HepG2 (cell line): Measurements from ENCODE around the gene SKI.

ENCODE experiments used
- EZH2 ChIP-seq: conservative IDR thresholded peaks from 2 replicates; pipeline ENCODE4 v1.6.1; 2012; ENCODE audit warnings: mild to moderate bottlenecking, low read depth, low read length, moderate library complexity
- MAFK ChIP-seq, 2 experiments: IDR thresholded peaks in 1 of 2; conservative IDR thresholded peaks in 1 of 2; 2 replicates each; pipeline ENCODE4 v1.6.1; 2011; ENCODE audit warnings: improper control_type of control experiment in 2 of 2, low read length in 2 of 2
- MAZ ChIP-seq, 2 experiments: sonication (generic) in 1 of 2; formaldehyde crosslinking in 1 of 2; IDR thresholded peaks; 2 replicates each; pipeline versions ENCODE4 v1.5.0 to v1.6.1; 2012 to 2020; ENCODE audit warnings: low read depth in 2 of 2, mild to moderate bottlenecking in 2 of 2, borderline replicate concordance in 1 of 2, improper control_type of control experiment in 1 of 2, low read length in 1 of 2, missing genetic modification reagents in 1 of 2, moderate library complexity in 1 of 2
- NR3C1 ChIP-seq: sonication (generic); formaldehyde crosslinking; IDR thresholded peaks from 2 replicates; pipeline ENCODE4 v1.4.0; 2020; ENCODE audit warnings: missing genetic modification reagents
- POLR2A ChIP-seq, 2 experiments: IDR thresholded peaks; 2 replicates each; pipeline ENCODE4 v1.6.1; 2011; ENCODE audit warnings: low read depth in 2 of 2, low read length in 2 of 2, mild to moderate bottlenecking in 1 of 2, moderate library complexity in 1 of 2; ENCODE audit not compliant: insufficient read depth in 1 of 2
- ZNF274 ChIP-seq: sonication (generic); formaldehyde crosslinking; IDR thresholded peaks from 2 replicates; pipeline ENCODE4 v1.5.1; 2020; ENCODE audit warnings: mild to moderate bottlenecking, missing genetic modification reagents
- ZNF678 ChIP-seq: sonication (generic); formaldehyde crosslinking; IDR thresholded peaks from 2 replicates; pipeline ENCODE4 v1.4.0; 2020; ENCODE audit warnings: mild to moderate bottlenecking, missing genetic modification reagents
- ZSCAN9 ChIP-seq: IDR thresholded peaks from 2 replicates; pipeline ENCODE4 v1.6.1; 2016; ENCODE audit warnings: borderline replicate concordance
- TF ChIP-seq, protein P1 (sequence below): sonication (generic); formaldehyde crosslinking; IDR thresholded peaks from 2 replicates; pipeline ENCODE4 v1.4.0; 2020; ENCODE audit warnings: missing genetic modification reagents
- TF ChIP-seq, protein P2 (sequence below): sonication (generic); formaldehyde crosslinking; IDR thresholded peaks from 2 replicates; pipeline ENCODE4 v1.5.0; 2020; ENCODE audit warnings: mild to moderate bottlenecking, missing genetic modification reagents, borderline replicate concordance
- TF ChIP-seq, protein P3 (sequence below): sonication (generic); formaldehyde crosslinking; IDR thresholded peaks from 2 replicates; pipeline ENCODE4 v1.9.0; 2022; ENCODE audit warnings: missing genetic modification reagents, mild to moderate bottlenecking, borderline replicate concordance
- TF ChIP-seq, protein P4 (sequence below): sonication (generic); formaldehyde crosslinking; IDR thresholded peaks from 2 replicates; pipeline ENCODE4 v1.8.0; 2022; ENCODE audit warnings: missing genetic modification reagents, mild to moderate bottlenecking, inconsistent platforms, borderline replicate concordance

DNA sequence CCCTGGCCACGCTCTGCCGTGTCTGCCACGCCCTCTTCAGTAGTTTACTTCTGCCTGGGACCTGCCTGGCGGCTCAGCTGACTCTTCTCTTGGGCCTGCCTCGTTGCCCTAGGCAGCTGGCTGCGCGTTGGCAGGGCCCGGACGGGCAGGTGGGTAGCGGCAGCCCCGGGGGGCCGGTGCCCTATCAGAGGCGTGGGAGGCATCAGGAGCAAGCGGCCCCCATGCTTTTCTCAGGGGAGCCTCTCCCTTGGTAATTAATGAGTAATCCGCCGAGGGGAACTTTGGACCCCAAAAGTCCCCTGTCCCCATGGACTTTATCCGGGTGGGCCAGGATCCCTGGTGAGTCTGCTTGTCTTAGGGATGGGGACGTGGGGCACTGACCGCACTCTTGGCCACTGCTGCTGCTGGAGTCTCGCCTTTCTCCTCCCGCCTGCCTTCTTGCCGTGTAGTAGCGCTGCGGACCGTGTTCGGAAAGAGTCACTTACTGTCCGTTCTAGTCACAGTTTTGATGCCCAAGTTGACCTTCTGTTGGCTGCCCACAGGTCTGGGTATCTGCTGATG, 22.7 kb downstream of the SKI start:
- TF ChIP-seq ZSCAN9 (CRISPR knock-in tag) (0 out of 2 replicates have a peak, but pooled peaks have one; percentile 41), EZH2 (no peak), ZNF274 (no peak), MAZ (IDR thresholded peaks at IDR 0.05; ENCODE audit: borderline replicate concordance, low read depth, low read length) (0 out of 2 replicates have a peak, but pooled peaks have one; percentile 51), MAZ (CRISPR knock-in tag; IDR thresholded peaks at IDR 0.05; ENCODE audit: low read depth) (peak; percentile 34), POLR2A (IDR thresholded peaks at IDR 0.05; ENCODE audit: insufficient read depth in 1 of 2, low read depth in 2 of 2, low read length in 2 of 2) (peak in 1 of 2 experiments; percentile 42; a peak in 1 of 4 replicates), NR3C1 (CRISPR knock-in tag) (no peak), ZNF678 (CRISPR knock-in tag) (no peak), MAFK (conservative IDR thresholded peaks at IDR 0.05 in 1 of 2, IDR thresholded peaks at IDR 0.05 in 1 of 2; ENCODE audit: low read length in 2 of 2) (no peak)
- TF ChIP-seq, protein P1, sequence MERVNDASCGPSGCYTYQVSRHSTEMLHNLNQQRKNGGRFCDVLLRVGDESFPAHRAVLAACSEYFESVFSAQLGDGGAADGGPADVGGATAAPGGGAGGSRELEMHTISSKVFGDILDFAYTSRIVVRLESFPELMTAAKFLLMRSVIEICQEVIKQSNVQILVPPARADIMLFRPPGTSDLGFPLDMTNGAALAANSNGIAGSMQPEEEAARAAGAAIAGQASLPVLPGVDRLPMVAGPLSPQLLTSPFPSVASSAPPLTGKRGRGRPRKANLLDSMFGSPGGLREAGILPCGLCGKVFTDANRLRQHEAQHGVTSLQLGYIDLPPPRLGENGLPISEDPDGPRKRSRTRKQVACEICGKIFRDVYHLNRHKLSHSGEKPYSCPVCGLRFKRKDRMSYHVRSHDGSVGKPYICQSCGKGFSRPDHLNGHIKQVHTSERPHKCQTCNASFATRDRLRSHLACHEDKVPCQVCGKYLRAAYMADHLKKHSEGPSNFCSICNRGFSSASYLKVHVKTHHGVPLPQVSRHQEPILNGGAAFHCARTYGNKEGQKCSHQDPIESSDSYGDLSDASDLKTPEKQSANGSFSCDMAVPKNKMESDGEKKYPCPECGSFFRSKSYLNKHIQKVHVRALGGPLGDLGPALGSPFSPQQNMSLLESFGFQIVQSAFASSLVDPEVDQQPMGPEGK = peak; percentile 94
- TF ChIP-seq, protein P2, sequence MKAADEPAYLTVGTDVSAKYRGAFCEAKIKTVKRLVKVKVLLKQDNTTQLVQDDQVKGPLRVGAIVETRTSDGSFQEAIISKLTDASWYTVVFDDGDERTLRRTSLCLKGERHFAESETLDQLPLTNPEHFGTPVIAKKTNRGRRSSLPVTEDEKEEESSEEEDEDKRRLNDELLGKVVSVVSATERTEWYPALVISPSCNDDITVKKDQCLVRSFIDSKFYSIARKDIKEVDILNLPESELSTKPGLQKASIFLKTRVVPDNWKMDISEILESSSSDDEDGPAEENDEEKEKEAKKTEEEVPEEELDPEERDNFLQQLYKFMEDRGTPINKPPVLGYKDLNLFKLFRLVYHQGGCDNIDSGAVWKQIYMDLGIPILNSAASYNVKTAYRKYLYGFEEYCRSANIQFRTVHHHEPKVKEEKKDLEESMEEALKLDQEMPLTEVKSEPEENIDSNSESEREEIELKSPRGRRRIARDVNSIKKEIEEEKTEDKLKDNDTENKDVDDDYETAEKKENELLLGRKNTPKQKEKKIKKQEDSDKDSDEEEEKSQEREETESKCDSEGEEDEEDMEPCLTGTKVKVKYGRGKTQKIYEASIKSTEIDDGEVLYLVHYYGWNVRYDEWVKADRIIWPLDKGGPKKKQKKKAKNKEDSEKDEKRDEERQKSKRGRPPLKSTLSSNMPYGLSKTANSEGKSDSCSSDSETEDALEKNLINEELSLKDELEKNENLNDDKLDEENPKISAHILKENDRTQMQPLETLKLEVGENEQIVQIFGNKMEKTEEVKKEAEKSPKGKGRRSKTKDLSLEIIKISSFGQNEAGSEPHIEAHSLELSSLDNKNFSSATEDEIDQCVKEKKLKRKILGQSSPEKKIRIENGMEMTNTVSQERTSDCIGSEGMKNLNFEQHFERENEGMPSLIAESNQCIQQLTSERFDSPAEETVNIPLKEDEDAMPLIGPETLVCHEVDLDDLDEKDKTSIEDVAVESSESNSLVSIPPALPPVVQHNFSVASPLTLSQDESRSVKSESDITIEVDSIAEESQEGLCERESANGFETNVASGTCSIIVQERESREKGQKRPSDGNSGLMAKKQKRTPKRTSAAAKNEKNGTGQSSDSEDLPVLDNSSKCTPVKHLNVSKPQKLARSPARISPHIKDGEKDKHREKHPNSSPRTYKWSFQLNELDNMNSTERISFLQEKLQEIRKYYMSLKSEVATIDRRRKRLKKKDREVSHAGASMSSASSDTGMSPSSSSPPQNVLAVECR = peak; percentile 78; the same call in 1 of the 2 replicates
- TF ChIP-seq, protein P3, sequence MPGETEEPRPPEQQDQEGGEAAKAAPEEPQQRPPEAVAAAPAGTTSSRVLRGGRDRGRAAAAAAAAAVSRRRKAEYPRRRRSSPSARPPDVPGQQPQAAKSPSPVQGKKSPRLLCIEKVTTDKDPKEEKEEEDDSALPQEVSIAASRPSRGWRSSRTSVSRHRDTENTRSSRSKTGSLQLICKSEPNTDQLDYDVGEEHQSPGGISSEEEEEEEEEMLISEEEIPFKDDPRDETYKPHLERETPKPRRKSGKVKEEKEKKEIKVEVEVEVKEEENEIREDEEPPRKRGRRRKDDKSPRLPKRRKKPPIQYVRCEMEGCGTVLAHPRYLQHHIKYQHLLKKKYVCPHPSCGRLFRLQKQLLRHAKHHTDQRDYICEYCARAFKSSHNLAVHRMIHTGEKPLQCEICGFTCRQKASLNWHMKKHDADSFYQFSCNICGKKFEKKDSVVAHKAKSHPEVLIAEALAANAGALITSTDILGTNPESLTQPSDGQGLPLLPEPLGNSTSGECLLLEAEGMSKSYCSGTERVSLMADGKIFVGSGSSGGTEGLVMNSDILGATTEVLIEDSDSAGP (CRISPR knock-in tag) = peak; percentile 55
- TF ChIP-seq, protein P4, sequence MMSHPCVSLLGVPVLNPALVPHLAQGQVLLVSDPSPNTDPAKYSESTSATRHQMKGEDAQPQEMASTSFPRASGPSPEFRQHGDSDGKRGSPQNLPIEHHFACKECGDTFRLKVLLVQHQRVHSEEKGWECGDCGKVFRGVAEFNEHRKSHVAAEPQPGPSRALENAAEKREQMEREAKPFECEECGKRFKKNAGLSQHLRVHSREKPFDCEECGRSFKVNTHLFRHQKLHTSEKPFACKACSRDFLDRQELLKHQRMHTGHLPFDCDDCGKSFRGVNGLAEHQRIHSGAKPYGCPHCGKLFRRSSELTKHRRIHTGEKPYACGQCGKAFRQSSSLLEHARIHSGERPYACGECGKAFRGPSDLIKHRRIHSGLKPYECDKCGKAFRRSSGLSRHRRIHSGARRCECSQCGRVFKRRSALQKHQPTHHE (CRISPR knock-in tag) = no peak
